Mononuclear cell (primary cell): ENCODE data around the gene FNDC5. TPM values are rescaled to one million over a fixed set of nuclear protein-coding genes. Genes with fewer than 3 reads are reported as not detected.

ENCODE experiments used
- H3K27me3 ChIP-seq: 2 replicates; pipeline ENCODE4 v1.6.0; 2011; ENCODE audit warnings: low read length, control low read depth; ENCODE audit not compliant: insufficient read depth
- H3K4me1 ChIP-seq: 2 replicates; pipeline ENCODE4 v1.5.1; 2011; ENCODE audit warnings: mild to moderate bottlenecking, low read length, control low read depth; ENCODE audit not compliant: insufficient read depth
- H3K4me3 ChIP-seq: 2 replicates; pipeline ENCODE4 v1.5.1; 2011; ENCODE audit warnings: mild to moderate bottlenecking, low read length, moderate library complexity
- H3K9me3 ChIP-seq: 2 replicates; pipeline ENCODE4 v1.5.1; 2011; ENCODE audit warnings: low read depth, mild to moderate bottlenecking, control low read depth, low read length
- total RNA-seq: library from RNA; depleted of rRNA; stranded (reverse); fragments of >200 nt; gene quantifications from one replicate; pipeline ENCODE4 v1.2.3, GENCODE V29; 2012

FNDC5 gene
- total RNA-seq, 1 donor = 0.10 TPM

- no peaks in the 10 kb centered on the region for H3K9me3 ChIP-seq
- peaks cover 8% of the 10 kb centered on the region for H3K4me1 ChIP-seq
Measured at GRCh38 chr1:32891630-32892029, 20.9 kb upstream of the FNDC5 start.

GRCh38 chr1:32891241-32891570 is 20.5 kb upstream of the FNDC5 start:
- H3K4me1 ChIP-seq = peaks cover 8% of the 10 kb centered on the region
- H3K4me3 ChIP-seq = no peak overlapping the region
- peaks cover 46% of the 10 kb centered on the region for H3K27me3 ChIP-seq
- no peaks in the 10 kb centered on the region for H3K9me3 ChIP-seq

More at GRCh38 chr1:32891630-32892029, 20.9 kb upstream of the FNDC5 start:
- H3K27me3 ChIP-seq = peaks cover 46% of the 10 kb centered on the region
- H3K4me3 ChIP-seq = no peak overlapping the region

- H3K4me1 ChIP-seq = peaks cover 8% of the 10 kb centered on the region
- no peak overlapping the region for H3K4me3 ChIP-seq
- peaks cover 46% of the 10 kb centered on the region for H3K27me3 ChIP-seq
- H3K9me3 ChIP-seq = no peaks in the 10 kb centered on the region
Measured at GRCh38 chr1:32890516-32891240, 20.0 kb upstream of the FNDC5 start.

- H3K27me3 ChIP-seq = peaks cover 55% of the 10 kb centered on the region
- peaks cover 8% of the 10 kb centered on the region for H3K4me1 ChIP-seq
- H3K9me3 ChIP-seq = no peaks in the 10 kb centered on the region
- no peak overlapping the region for H3K4me3 ChIP-seq
Measured at GRCh38 chr1:32889731-32890278, 19.1 kb upstream of the FNDC5 start.

- H3K9me3 ChIP-seq = no peaks in the 10 kb centered on the region
- H3K4me1 ChIP-seq = peaks cover 8% of the 10 kb centered on the region
- peaks cover 52% of the 10 kb centered on the region for H3K27me3 ChIP-seq
- H3K4me3 ChIP-seq = no peak overlapping the region
Measured at GRCh38 chr1:32888677-32889420, 18.1 kb upstream of the FNDC5 start.

- Histone ChIP-seq H3K9me3 (no peaks in the 10 kb centered on the region), H3K4me3 (no peak overlapping the region), H3K27me3 (peaks cover 53% of the 10 kb centered on the region), H3K4me1 (peaks cover 6% of the 10 kb centered on the region)
Measured at GRCh38 chr1:32888134-32888533, 17.4 kb upstream of the FNDC5 start.

- Histone ChIP-seq H3K4me3 (no peak overlapping the region), H3K9me3 (no peaks in the 10 kb centered on the region), H3K4me1 (peaks cover under 1% of the 10 kb centered on the region), H3K27me3 (peaks cover 51% of the 10 kb centered on the region)
Measured at GRCh38 chr1:32887623-32888022, 16.9 kb upstream of the FNDC5 start.

- no peak overlapping the region for H3K4me3 ChIP-seq
- peaks cover 44% of the 10 kb centered on the region for H3K27me3 ChIP-seq
- H3K9me3 ChIP-seq = no peaks in the 10 kb centered on the region
- no peaks in the 10 kb centered on the region for H3K4me1 ChIP-seq
Measured at GRCh38 chr1:32886828-32887414, 16.2 kb upstream of the FNDC5 start.

- Histone ChIP-seq H3K4me3 (no peak within 1 kb of the TSS), H3K4me1 (no peaks in the 10 kb centered on the region), H3K9me3 (no peaks in the 10 kb centered on the region), H3K27me3 (peaks cover 37% of the 10 kb centered on the region)
Measured at GRCh38 chr1:32886004-32886827, 15.5 kb upstream of the FNDC5 start, which contains the start of gene HPCA. Gene HPCA (plus strand): TSS chr1:32886491. CDS start chr1:32888899, 2,408 bp downstream.

GRCh38 chr1:32885676-32886003 is 14.9 kb upstream of the FNDC5 start:
- no peaks in the 10 kb centered on the region for H3K4me1 ChIP-seq
- H3K4me3 ChIP-seq = no peak overlapping the region
- no peaks in the 10 kb centered on the region for H3K9me3 ChIP-seq
- H3K27me3 ChIP-seq = peaks cover 31% of the 10 kb centered on the region

- Histone ChIP-seq H3K27me3 (peaks cover 27% of the 10 kb centered on the region), H3K4me3 (no peak overlapping the region), H3K4me1 (no peaks in the 10 kb centered on the region), H3K9me3 (no peaks in the 10 kb centered on the region)
Measured at GRCh38 chr1:32884726-32885125, 14.0 kb upstream of the FNDC5 start.

- Histone ChIP-seq H3K27me3 (peaks cover 27% of the 10 kb centered on the region), H3K9me3 (no peaks in the 10 kb centered on the region), H3K4me1 (no peaks in the 10 kb centered on the region), H3K4me3 (no peak overlapping the region)
Measured at GRCh38 chr1:32884032-32884372, 13.3 kb upstream of the FNDC5 start.

GRCh38 chr1:32883338-32884031 is 12.8 kb upstream of the FNDC5 start:
- Histone ChIP-seq H3K9me3 (no peaks in the 10 kb centered on the region), H3K27me3 (peaks cover 27% of the 10 kb centered on the region), H3K4me1 (no peaks in the 10 kb centered on the region), H3K4me3 (no peak overlapping the region)
